H1 (cell line): Measurements from ENCODE around the gene PTCD3. TPM values are rescaled to one million over a fixed set of nuclear protein-coding genes. Genes with fewer than 3 reads are reported as not detected.

ENCODE experiments used
- CTCF ChIA-PET: fragments of 300-600 bp; sonication (Branson Sonifier 250); formaldehyde crosslinking; loops from one replicate; lab custom pipeline; 2021; ENCODE audit not compliant: partially characterized antibody; lab: Charles Lee
- POLR2A ChIA-PET: fragments of 300-600 bp; sonication (Branson Sonifier 250); formaldehyde crosslinking; loops from one replicate; lab custom pipeline; 2021; ENCODE audit warnings: inconsistent platforms; ENCODE audit not compliant: partially characterized antibody; lab: Charles Lee
- DNase-seq, 2 experiments: peaks; one replicate each; pipeline versions ENCODE4 v3.0.0 to v3.0.0-alpha.2; 2010 to 2022; ENCODE audit warnings: low spot score in 2 of 2, low read depth in 1 of 2, mixed read lengths in 1 of 2
- FAIRE-seq: peaks from 2 replicates; lab custom pipeline; 2011; peaks lifted over from hg19 to GRCh38; lab: Jason Lieb, UNC
- H2AFZ ChIP-seq: 2 replicates; pipeline ENCODE4 v1.8.1; 2012; ENCODE audit warnings: low read length, inconsistent platforms
- H2AK5ac ChIP-seq: 2 replicates; pipeline ENCODE4 v1.6.1; 2013; ENCODE audit warnings: low read depth, low read length
- H2BK120ac ChIP-seq: replicated peaks from 2 replicates; pipeline ENCODE3; 2013; ENCODE audit warnings: low read depth, low read length, inconsistent platforms
- H2BK12ac ChIP-seq: 2 replicates; pipeline ENCODE4 v1.6.1; 2013; ENCODE audit warnings: low read depth, low read length
- H2BK15ac ChIP-seq: 2 replicates; pipeline ENCODE4 v1.6.1; 2013; ENCODE audit warnings: low read length
- H2BK20ac ChIP-seq: 2 replicates; pipeline ENCODE4 v1.6.1; 2013; ENCODE audit warnings: low read length
- H2BK5ac ChIP-seq: 2 replicates; pipeline ENCODE4 v1.6.1; 2013; ENCODE audit warnings: low read depth, low read length
- H3K14ac ChIP-seq: 2 replicates; pipeline ENCODE4 v1.6.1; 2013; ENCODE audit warnings: inconsistent platforms; ENCODE audit not compliant: insufficient read length
- H3K18ac ChIP-seq: 2 replicates; pipeline ENCODE4 v1.6.1; 2013; ENCODE audit warnings: low read length; ENCODE audit errors: extremely low read depth
- H3K23ac ChIP-seq: 2 replicates; pipeline ENCODE4 v1.6.1; 2013; ENCODE audit warnings: inconsistent platforms; ENCODE audit not compliant: insufficient read length
- H3K23me2 ChIP-seq: 2 replicates; pipeline ENCODE4 v1.6.1; 2013; ENCODE audit warnings: low read depth, low read length
- H3K27ac ChIP-seq: 2 replicates; pipeline ENCODE4 v1.6.1; 2011; ENCODE audit warnings: low read depth, low read length, inconsistent platforms
- H3K27me3 ChIP-seq, 4 experiments: replicated peaks in 1 of 4; 1 replicate in 1 of 4; 2 replicates in 3 of 4; pipeline versions ENCODE4 v1.6.1 to v1.8.1; 2011 to 2013; ENCODE audit warnings: low read length in 3 of 4, mild to moderate bottlenecking in 3 of 4, inconsistent platforms in 2 of 4, mixed read lengths in 2 of 4, moderate library complexity in 1 of 4; ENCODE audit not compliant: control insufficient read depth in 3 of 4, insufficient read depth in 3 of 4; ENCODE audit errors: extremely low read depth in 1 of 4
- H3K36me3 ChIP-seq, 4 experiments: 2 replicates each; pipeline versions ENCODE4 v1.6.1 to v1.8.1; 2011 to 2013; ENCODE audit warnings: mild to moderate bottlenecking in 4 of 4, low read length in 3 of 4, moderate library complexity in 2 of 4, control low read depth in 1 of 4, inconsistent platforms in 1 of 4; ENCODE audit not compliant: insufficient read depth in 4 of 4, control insufficient read depth in 2 of 4
- H3K4ac ChIP-seq: replicated peaks from 2 replicates; pipeline ENCODE3; 2013; ENCODE audit warnings: low read length, low read depth, mixed read lengths, inconsistent platforms; ENCODE audit not compliant: insufficient read length
- H3K4me1 ChIP-seq, 4 experiments: replicated peaks in 1 of 4; 1 replicate in 1 of 4; 2 replicates in 3 of 4; pipeline versions ENCODE4 v1.6.1 to v1.8.1; 2011 to 2013; ENCODE audit warnings: low read length in 3 of 4, inconsistent platforms in 2 of 4, mixed read lengths in 1 of 4; ENCODE audit not compliant: insufficient read depth in 4 of 4, control insufficient read depth in 3 of 4
- H3K4me2 ChIP-seq, 2 experiments: 2 replicates each; pipeline versions ENCODE4 v1.6.1 to v1.8.1; 2011 to 2013; ENCODE audit warnings: low read depth in 2 of 2, low read length in 2 of 2, control low read depth in 1 of 2, inconsistent platforms in 1 of 2, mild to moderate bottlenecking in 1 of 2; ENCODE audit not compliant: insufficient read depth in 1 of 2
- H3K4me3 ChIP-seq, 4 experiments: fragments of 200-600, 300-600 bp in 1 of 4; sonication (generic), shearing (Covaris generic), sonication (Bioruptor Twin) in 1 of 4; 2 replicates each; pipeline versions ENCODE4 v1.5.1 to v1.8.1; 2011 to 2016; ENCODE audit warnings: low read length in 4 of 4, low read depth in 3 of 4, control low read depth in 2 of 4, inconsistent platforms in 2 of 4, mild to moderate bottlenecking in 2 of 4, mixed read lengths in 1 of 4, moderate library complexity in 1 of 4; ENCODE audit not compliant: insufficient read depth in 2 of 4; ENCODE audit errors: extremely low read depth in 1 of 4
- H3K56ac ChIP-seq: replicated peaks from 2 replicates; pipeline ENCODE3; 2013; ENCODE audit warnings: low read depth, mild to moderate bottlenecking, mixed read lengths, low read length, inconsistent platforms; ENCODE audit not compliant: insufficient read length
- H3K79me1 ChIP-seq: 2 replicates; pipeline ENCODE4 v1.6.1; 2013; ENCODE audit warnings: low read depth, low read length, control low read depth
- H3K79me2 ChIP-seq, 2 experiments: 2 replicates each; pipeline versions ENCODE4 v1.6.1 to v1.8.1; 2012 to 2013; ENCODE audit warnings: low read length in 2 of 2, mild to moderate bottlenecking in 2 of 2, inconsistent platforms in 1 of 2; ENCODE audit not compliant: insufficient read depth in 2 of 2, control insufficient read depth in 1 of 2
- H3K9ac ChIP-seq, 4 experiments: replicated peaks in 1 of 4; 1 replicate in 1 of 4; 2 replicates in 3 of 4; pipeline versions ENCODE4 v1.6.1 to v1.8.1; 2011 to 2013; ENCODE audit warnings: low read depth in 3 of 4, low read length in 3 of 4, control low read depth in 2 of 4, mild to moderate bottlenecking in 2 of 4, moderate library complexity in 2 of 4, inconsistent platforms in 1 of 4; ENCODE audit errors: extremely low read depth in 1 of 4
- H3K9me3 ChIP-seq, 2 experiments: 2 replicates each; pipeline versions ENCODE4 v1.6.1 to v1.8.1; 2012 to 2013; ENCODE audit warnings: mild to moderate bottlenecking in 2 of 2, moderate library complexity in 2 of 2, control low read depth in 1 of 2, inconsistent platforms in 1 of 2, low read depth in 1 of 2, low read length in 1 of 2, mixed read lengths in 1 of 2; ENCODE audit not compliant: insufficient read depth in 2 of 2
- H4K20me1 ChIP-seq, 2 experiments: replicated peaks in 1 of 2; 2 replicates each; pipeline versions ENCODE3 to v1.8.1; 2011 to 2013; ENCODE audit warnings: inconsistent platforms in 2 of 2, low read length in 2 of 2, mild to moderate bottlenecking in 1 of 2; ENCODE audit not compliant: insufficient read depth in 2 of 2, control insufficient read depth in 1 of 2
- H4K5ac ChIP-seq: 2 replicates; pipeline ENCODE4 v1.6.1; 2013; ENCODE audit warnings: low read length, low read depth, mixed read lengths, inconsistent platforms; ENCODE audit not compliant: insufficient read length
- H4K8ac ChIP-seq: 2 replicates; pipeline ENCODE4 v1.8.0; 2013; ENCODE audit warnings: mild to moderate bottlenecking, moderate library complexity, low read length, inconsistent platforms; ENCODE audit not compliant: insufficient read depth; ENCODE audit errors: extremely low read depth
- H4K91ac ChIP-seq: replicated peaks from 2 replicates; pipeline ENCODE3; 2013; ENCODE audit warnings: low read length, mixed read lengths, inconsistent platforms; ENCODE audit not compliant: insufficient read length
- BACH1 ChIP-seq: IDR thresholded peaks from 2 replicates; pipeline ENCODE4 v1.6.1; 2012; ENCODE audit warnings: low read length, improper control_type of control experiment
- CEBPB ChIP-seq: IDR thresholded peaks from 2 replicates; pipeline ENCODE4 v1.6.1; 2012; ENCODE audit warnings: low read depth, low read length
- POLR2A ChIP-seq, 2 experiments: IDR thresholded peaks; 1 replicate in 1 of 2; 2 replicates in 1 of 2; pipeline ENCODE4 v1.6.1; 2011; ENCODE audit warnings: low read depth in 2 of 2, low read length in 2 of 2, mild to moderate bottlenecking in 2 of 2; ENCODE audit errors: control extremely low read depth in 1 of 2
- POLR2AphosphoS5 ChIP-seq: IDR thresholded peaks from 2 replicates; pipeline ENCODE4 v1.6.1; 2011; ENCODE audit warnings: low read depth, low read length
- RNF2 ChIP-seq: fragments of 200-900, 300-1000 bp; sonication (generic); IDR thresholded peaks from 2 replicates; pipeline ENCODE4 v1.7.1; 2016; ENCODE audit warnings: borderline replicate concordance, low read depth, mild to moderate bottlenecking, antibody characterized with exemption, low read length; ENCODE audit not compliant: poor library complexity, severe bottlenecking; ENCODE audit errors: missing control alignments
- RXRA ChIP-seq: IDR thresholded peaks from 2 replicates; pipeline ENCODE4 v1.6.1; 2011; ENCODE audit warnings: low read depth, mild to moderate bottlenecking, low read length, moderate library complexity; ENCODE audit not compliant: insufficient read depth
- SIX5 ChIP-seq: IDR thresholded peaks from 2 replicates; pipeline ENCODE4 v1.6.1; 2011; ENCODE audit warnings: mild to moderate bottlenecking, low read depth, low read length
- TAF1 ChIP-seq: IDR thresholded peaks from 2 replicates; pipeline ENCODE4 v1.6.1; 2011; ENCODE audit warnings: mild to moderate bottlenecking, low read depth, low read length
- WGBS, 2 experiments: shearing (Covaris generic) in 1 of 2; methylation state at CpG; one replicate each; pipeline versions ENCODE4 v1.1.6 to v1.1.7; 2013 to 2015; ENCODE audit warnings: low lambda C conversion rate in 2 of 2, mixed read lengths in 2 of 2, inconsistent platforms in 1 of 2, low coverage in 1 of 2, missing lambda C conversion rate in 1 of 2; ENCODE audit not compliant: insufficient replicate concordance in 2 of 2, insufficient coverage in 1 of 2, insufficient read length in 1 of 2; ENCODE audit errors: extremely low coverage in 1 of 2, missing lambda C conversion rate in 1 of 2; 5-methylcytosine and 5-hydroxymethylcytosine counted together
- polyA plus RNA-seq, 7 experiments: library from polyadenylated mRNA; depleted of rRNA in 3 of 7; stranded (reverse) in 5 of 7; unstranded in 2 of 7; fragments of >200 nt in 5 of 7; fragments of 200-250 nt in 2 of 7; gene quantifications; 1 replicate in 5 of 7; 2 replicates in 1 of 7; 4 replicates in 1 of 7; pipeline versions ENCODE4 v1.2.1 to v1.2.3, GENCODE V29; 2011 to 2013; ENCODE audit warnings: missing spikeins in 2 of 7, mixed read lengths in 2 of 7
- total RNA-seq: library from RNA; stranded (reverse); fragmentation: NEBNext Ultra II Directional; extraction: Animal tissue kit (Norgen Biotek cat#: 25700); gene quantifications from 2 replicates; pipeline ENCODE4 v1.2.1, GENCODE V29; 2021
- TF ChIP-seq, protein P1 (sequence below): IDR thresholded peaks from 2 replicates; pipeline ENCODE4 v1.6.1; 2012; ENCODE audit warnings: low read length, inconsistent platforms

PTCD3 gene
- total and polyA plus RNA-seq, 2 of the 8 experiments (the other 6 are each of a cell fraction or from before 2014, with no cell fraction given), result 64.3 to 192 TPM

DNA sequence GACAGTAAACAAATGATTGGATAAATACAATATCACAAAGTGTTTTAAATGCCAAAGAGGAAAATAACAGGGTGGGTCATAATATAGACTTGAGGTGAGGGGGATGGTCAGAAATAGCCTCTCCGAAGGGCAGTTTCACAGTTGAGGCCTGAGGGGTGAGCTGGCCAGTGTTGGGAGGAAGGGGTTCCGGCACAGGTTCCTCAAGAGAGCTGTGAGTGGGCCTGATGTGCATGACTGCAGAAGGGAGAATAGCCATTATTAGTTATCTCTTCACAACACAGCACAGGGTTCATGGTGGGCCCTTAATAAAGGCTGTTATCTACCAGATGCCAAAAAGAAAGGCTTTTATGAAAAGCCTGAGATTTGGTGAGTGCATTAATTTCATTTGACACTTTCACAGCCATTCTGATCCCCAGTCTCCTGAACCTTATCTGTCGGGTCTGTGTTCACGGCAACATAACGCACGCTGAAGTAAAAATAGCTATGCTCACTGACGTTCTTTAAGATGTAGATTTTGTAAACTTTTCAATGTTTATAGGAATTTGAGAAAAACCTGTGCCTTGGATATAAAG is 39.9 kb upstream of the PTCD3 start:
- peaks cover 25 to 69% (median 57%) of the 10 kb centered on the region in 4 experiments for H3K36me3 ChIP-seq
- H3K14ac ChIP-seq, result no peak overlapping the region
- CTCF ChIA-PET, result interaction anchor here (2.0 to 4.4 kb wide), 2 partner anchors 13 to 23 kb away, joined by 4 to 27 read pairs; no protein-coding TSS in a partner anchor
- H4K5ac ChIP-seq, result no peak overlapping the region
- DNase-seq (no peak), FAIRE-seq (no peak)
- H3K9me3 ChIP-seq, result no peaks in the 10 kb centered on the region
- H2AFZ ChIP-seq, result no peak overlapping the region
- no peak overlapping the region for H2BK20ac ChIP-seq
- H3K4me1 ChIP-seq, result no peaks in the 10 kb centered on the region
- H3K27me3 ChIP-seq, result no peaks in the 10 kb centered on the region
- no peak overlapping the region for H4K91ac ChIP-seq
- no peak overlapping the region for H2BK5ac ChIP-seq
- POLR2A ChIA-PET, result interaction anchor here (1.0 kb wide), 1 partner anchor 59 kb away, joined by 3 read pairs; no protein-coding TSS in a partner anchor
- no peak overlapping the region for H3K4me3 ChIP-seq
- WGBS, 2 experiments, result 96% methylated on average over 7 of the region's 7 CpGs; no CpG with 5 or more reads in 1 of the 2 experiments
- peaks cover 0 to 4% of the 10 kb centered on the region in 2 experiments for H4K20me1 ChIP-seq
- H3K79me1 ChIP-seq, result no peaks in the 10 kb centered on the region
- H2BK120ac ChIP-seq, result no peak overlapping the region
- H3K56ac ChIP-seq, result no peak overlapping the region
- no peak overlapping the region for H3K23ac ChIP-seq
- H3K79me2 ChIP-seq, result no peaks in the 10 kb centered on the region
- H3K27ac ChIP-seq, result no peak overlapping the region
- no peak overlapping the region for H2AK5ac ChIP-seq
- H4K8ac ChIP-seq, result no peak overlapping the region
- H2BK12ac ChIP-seq, result no peak overlapping the region
- no peak overlapping the region for H3K4me2 ChIP-seq
- H3K4ac ChIP-seq, result no peak overlapping the region
- TF ChIP-seq CEBPB, result no peak
- TF ChIP-seq POLR2AphosphoS5, result no peak
- TF ChIP-seq TAF1, result no peak
- TF ChIP-seq, protein P1, sequence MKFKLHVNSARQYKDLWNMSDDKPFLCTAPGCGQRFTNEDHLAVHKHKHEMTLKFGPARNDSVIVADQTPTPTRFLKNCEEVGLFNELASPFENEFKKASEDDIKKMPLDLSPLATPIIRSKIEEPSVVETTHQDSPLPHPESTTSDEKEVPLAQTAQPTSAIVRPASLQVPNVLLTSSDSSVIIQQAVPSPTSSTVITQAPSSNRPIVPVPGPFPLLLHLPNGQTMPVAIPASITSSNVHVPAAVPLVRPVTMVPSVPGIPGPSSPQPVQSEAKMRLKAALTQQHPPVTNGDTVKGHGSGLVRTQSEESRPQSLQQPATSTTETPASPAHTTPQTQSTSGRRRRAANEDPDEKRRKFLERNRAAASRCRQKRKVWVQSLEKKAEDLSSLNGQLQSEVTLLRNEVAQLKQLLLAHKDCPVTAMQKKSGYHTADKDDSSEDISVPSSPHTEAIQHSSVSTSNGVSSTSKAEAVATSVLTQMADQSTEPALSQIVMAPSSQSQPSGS, result no peak
- TF ChIP-seq SIX5, result no peak
- TF ChIP-seq BACH1, result no peak
- TF ChIP-seq POLR2A (IDR thresholded peaks at IDR 0.05; ENCODE audit: control extremely low read depth in 1 of 2, low read depth in 2 of 2, low read length in 2 of 2), result no peak
- no peak for TF ChIP-seq RNF2
- TF ChIP-seq RXRA, result no peak
- no peak overlapping the region for H3K9ac ChIP-seq
- H3K23me2 ChIP-seq, result no peaks in the 10 kb centered on the region
- H3K18ac ChIP-seq, result no peak overlapping the region
- no peak overlapping the region for H2BK15ac ChIP-seq
